ENCODE data around the gene GPANK1. TPM values are rescaled to one million over a fixed set of nuclear protein-coding genes. Genes with fewer than 3 reads are reported as not detected.

Gene GPANK1
- total RNA-seq, 5 donors from 2014 or later (not counting 1 experiment from before 2014, with no cell fraction given): 13.0 to 27.6 (median 23.3) TPM

GRCh38 chr6:31639449-31639861 lies 25.3 kb downstream of the GPANK1 start:
- Histone ChIP-seq H3K27ac (ENCODE audit: low read length) (no peak overlapping the region), H3K4me3 (ENCODE audit: control insufficient read depth in 1 of 2, extremely low read depth in 1 of 2, low read length in 1 of 2) (no peak overlapping the region), H3K36me3 (ENCODE audit: control insufficient read depth in 2 of 2, extremely low read depth in 1 of 2, insufficient read depth in 1 of 2, low read length in 1 of 2) (peaks cover 44 to 96% of the 10 kb centered on the region in 2 donors), H3K9me3 (no peaks in the 10 kb centered on the region), H3K27me3 (replicated peaks in 1 of 2; ENCODE audit: control insufficient read depth in 2 of 2, extremely low read depth in 1 of 2, insufficient read depth in 2 of 2, low read length in 1 of 2) (no peaks in the 10 kb centered on the region), H3K4me1 (ENCODE audit: control insufficient read depth in 1 of 2, extremely low read depth in 1 of 2, insufficient read depth in 2 of 2, low read length in 2 of 2) (no peaks in the 10 kb centered on the region)
- no peak overlapping the region for H3K4me3 Mint-ChIP-seq
- H3K4me1 Mint-ChIP-seq: peaks cover 0 to 2% (median 0%) of the 10 kb centered on the region in 3 donors
- ATAC-seq (replicated peaks in 1 of 4) (no peak), DNase-seq (no peak)
- ChIA-PET POLR2A (interaction anchor here in 1 of 2 donors (0.6 kb wide), 1 partner anchor 104 kb away, joined by 5 read pairs; no protein-coding TSS in a partner anchor), CTCF (no interaction called here)
- peak overlapping the region in 1 of 2 donors; percentile 46 for H3K27ac Mint-ChIP-seq
- H3K27me3 Mint-ChIP-seq: no peaks in the 10 kb centered on the region
- WGBS (ENCODE audit: insufficient coverage): 67% methylated on average over 1 of the region's 10 CpGs
- H3K9me3 Mint-ChIP-seq: no peaks in the 10 kb centered on the region
- H3K36me3 Mint-ChIP-seq: peaks cover 51% of the 10 kb centered on the region

- H3K9me3 ChIP-seq: no peaks in the 10 kb centered on the region
- ChIA-PET POLR2A (interaction anchor here in 1 of 2 donors (0.6 kb wide), 1 partner anchor 103 kb away, joined by 5 read pairs; no protein-coding TSS in a partner anchor), CTCF (no interaction called here)
- Mint-ChIP-seq H3K4me3 (no peak overlapping the region), H3K27me3 (no peaks in the 10 kb centered on the region), H3K27ac (no peak overlapping the region), H3K36me3 (peaks cover 52% of the 10 kb centered on the region), H3K9me3 (no peaks in the 10 kb centered on the region), H3K4me1 (peaks cover 0 to 2% (median 0%) of the 10 kb centered on the region in 3 donors)
- H3K36me3 ChIP-seq (ENCODE audit: control insufficient read depth in 2 of 2, extremely low read depth in 1 of 2, insufficient read depth in 1 of 2, low read length in 1 of 2): peaks cover 44 to 96% of the 10 kb centered on the region in 2 donors
- no peaks in the 10 kb centered on the region for H3K27me3 ChIP-seq (replicated peaks in 1 of 2; ENCODE audit: control insufficient read depth in 2 of 2, extremely low read depth in 1 of 2, insufficient read depth in 2 of 2, low read length in 1 of 2)
- DNase-seq: no peak
- H3K27ac ChIP-seq (ENCODE audit: low read length): no peak overlapping the region
- WGBS (ENCODE audit: insufficient coverage): 94% methylated on average over 3 of the region's 9 CpGs
- no peak for ATAC-seq (replicated peaks in 1 of 4)
- no peaks in the 10 kb centered on the region for H3K4me1 ChIP-seq (ENCODE audit: control insufficient read depth in 1 of 2, extremely low read depth in 1 of 2, insufficient read depth in 2 of 2, low read length in 2 of 2)
- H3K4me3 ChIP-seq (ENCODE audit: control insufficient read depth in 1 of 2, extremely low read depth in 1 of 2, low read length in 1 of 2): no peak overlapping the region
Observed at GRCh38 chr6:31639043-31639442, 25.8 kb downstream of the GPANK1 start.

- peaks cover 40 to 98% of the 10 kb centered on the region in 2 donors for H3K36me3 ChIP-seq (ENCODE audit: control insufficient read depth in 2 of 2, extremely low read depth in 1 of 2, insufficient read depth in 1 of 2, low read length in 1 of 2)
- no peak overlapping the region for H3K4me3 ChIP-seq (ENCODE audit: control insufficient read depth in 1 of 2, extremely low read depth in 1 of 2, low read length in 1 of 2)
- CTCF ChIA-PET: no interaction called here
- no peaks in the 10 kb centered on the region for H3K9me3 ChIP-seq
- no peak overlapping the region for H3K4me3 Mint-ChIP-seq
- H3K4me1 Mint-ChIP-seq: peaks cover 0 to 2% (median 0%) of the 10 kb centered on the region in 3 donors
- peaks cover 54% of the 10 kb centered on the region for H3K36me3 Mint-ChIP-seq
- no peaks in the 10 kb centered on the region for H3K27me3 Mint-ChIP-seq
- 94% methylated on average over 6 of the region's 27 CpGs for WGBS (ENCODE audit: insufficient coverage)
- ATAC-seq (replicated peaks in 1 of 4) (no peak), DNase-seq (no peak)
- no peaks in the 10 kb centered on the region for H3K4me1 ChIP-seq (ENCODE audit: control insufficient read depth in 1 of 2, extremely low read depth in 1 of 2, insufficient read depth in 2 of 2, low read length in 2 of 2)
- no peak overlapping the region for H3K27ac ChIP-seq (ENCODE audit: low read length)
- POLR2A ChIA-PET: interaction anchor here in 1 of 2 donors (1.1 kb wide), 1 partner anchor 9 kb away, joined by 3 read pairs; no protein-coding TSS in a partner anchor
- H3K9me3 Mint-ChIP-seq: no peaks in the 10 kb centered on the region
- no peaks in the 10 kb centered on the region for H3K27me3 ChIP-seq (replicated peaks in 1 of 2; ENCODE audit: control insufficient read depth in 2 of 2, extremely low read depth in 1 of 2, insufficient read depth in 2 of 2, low read length in 1 of 2)
- H3K27ac Mint-ChIP-seq: no peak overlapping the region
Observed at GRCh38 chr6:31636698-31637596, 27.9 kb downstream of the GPANK1 start.

- Mint-ChIP-seq H3K4me1 (peaks cover 0 to 6% (median 2%) of the 10 kb centered on the region in 3 donors), H3K4me3 (no peak overlapping the region), H3K27ac (no peak overlapping the region), H3K9me3 (no peaks in the 10 kb centered on the region), H3K27me3 (no peaks in the 10 kb centered on the region), H3K36me3 (peaks cover 51% of the 10 kb centered on the region)
- WGBS (ENCODE audit: insufficient coverage): 86% methylated on average over 8 of the region's 11 CpGs
- no peaks in the 10 kb centered on the region for H3K27me3 ChIP-seq (replicated peaks in 1 of 2; ENCODE audit: control insufficient read depth in 2 of 2, extremely low read depth in 1 of 2, insufficient read depth in 2 of 2, low read length in 1 of 2)
- ChIA-PET POLR2A (no interaction called here), CTCF (no interaction called here)
- H3K4me1 ChIP-seq (ENCODE audit: control insufficient read depth in 1 of 2, extremely low read depth in 1 of 2, insufficient read depth in 2 of 2, low read length in 2 of 2): no peaks in the 10 kb centered on the region
- DNase-seq (no peak), ATAC-seq (replicated peaks in 1 of 4) (peak in 1 of 4 experiments; percentile 21)
- H3K4me3 ChIP-seq (ENCODE audit: control insufficient read depth in 1 of 2, extremely low read depth in 1 of 2, low read length in 1 of 2): no peak overlapping the region
- peaks cover 36 to 98% of the 10 kb centered on the region in 2 donors for H3K36me3 ChIP-seq (ENCODE audit: control insufficient read depth in 2 of 2, extremely low read depth in 1 of 2, insufficient read depth in 1 of 2, low read length in 1 of 2)
- no peaks in the 10 kb centered on the region for H3K9me3 ChIP-seq
- no peak overlapping the region for H3K27ac ChIP-seq (ENCODE audit: low read length)
Observed at GRCh38 chr6:31634969-31635575, 29.7 kb downstream of the GPANK1 start.

GRCh38 chr6:31634131-31634530 lies 30.7 kb downstream of the GPANK1 start:
- Mint-ChIP-seq H3K4me3 (no peak overlapping the region), H3K4me1 (peaks cover 0 to 6% (median 0%) of the 10 kb centered on the region in 3 donors), H3K9me3 (no peaks in the 10 kb centered on the region), H3K36me3 (peaks cover 52% of the 10 kb centered on the region), H3K27me3 (no peaks in the 10 kb centered on the region), H3K27ac (no peak overlapping the region)
- H3K9me3 ChIP-seq: no peaks in the 10 kb centered on the region
- H3K27ac ChIP-seq (ENCODE audit: low read length): no peak overlapping the region
- ChIA-PET CTCF (no interaction called here), POLR2A (interaction anchor here in 1 of 2 donors (1.0 kb wide), 1 partner anchor 35 kb away, joined by 10 read pairs; no protein-coding TSS in a partner anchor)
- no peak for ATAC-seq (replicated peaks in 1 of 4)
- H3K4me3 ChIP-seq (ENCODE audit: control insufficient read depth in 1 of 2, extremely low read depth in 1 of 2, low read length in 1 of 2): no peak overlapping the region
- DNase-seq: no peak
- no CpG with 5 or more reads among the region's 3 CpGs for WGBS (ENCODE audit: insufficient coverage)
- H3K4me1 ChIP-seq (ENCODE audit: control insufficient read depth in 1 of 2, extremely low read depth in 1 of 2, insufficient read depth in 2 of 2, low read length in 2 of 2): no peaks in the 10 kb centered on the region
- peaks cover 37 to 97% of the 10 kb centered on the region in 2 donors for H3K36me3 ChIP-seq (ENCODE audit: control insufficient read depth in 2 of 2, extremely low read depth in 1 of 2, insufficient read depth in 1 of 2, low read length in 1 of 2)
- no peaks in the 10 kb centered on the region for H3K27me3 ChIP-seq (replicated peaks in 1 of 2; ENCODE audit: control insufficient read depth in 2 of 2, extremely low read depth in 1 of 2, insufficient read depth in 2 of 2, low read length in 1 of 2)

GRCh38 chr6:31633447-31633846 lies 31.4 kb downstream of the GPANK1 start:
- H3K4me3 ChIP-seq (ENCODE audit: control insufficient read depth in 1 of 2, extremely low read depth in 1 of 2, low read length in 1 of 2): no peak overlapping the region
- DNase-seq (no peak), ATAC-seq (replicated peaks in 1 of 4) (no peak)
- no peak overlapping the region for H3K27ac Mint-ChIP-seq
- ChIA-PET POLR2A (interaction anchor here in 1 of 2 donors (1.0 kb wide), 1 partner anchor 35 kb away, joined by 10 read pairs; no protein-coding TSS in a partner anchor), CTCF (no interaction called here)
- H3K27me3 ChIP-seq (replicated peaks in 1 of 2; ENCODE audit: control insufficient read depth in 2 of 2, extremely low read depth in 1 of 2, insufficient read depth in 2 of 2, low read length in 1 of 2): no peaks in the 10 kb centered on the region
- H3K36me3 ChIP-seq (ENCODE audit: control insufficient read depth in 2 of 2, extremely low read depth in 1 of 2, insufficient read depth in 1 of 2, low read length in 1 of 2): peaks cover 37 to 97% of the 10 kb centered on the region in 2 donors
- 92% methylated on average over 5 of the region's 7 CpGs for WGBS (ENCODE audit: insufficient coverage)
- H3K9me3 Mint-ChIP-seq: no peaks in the 10 kb centered on the region
- no peak overlapping the region for H3K4me3 Mint-ChIP-seq
- H3K9me3 ChIP-seq: no peaks in the 10 kb centered on the region
- no peaks in the 10 kb centered on the region for H3K27me3 Mint-ChIP-seq
- H3K27ac ChIP-seq (ENCODE audit: low read length): no peak overlapping the region
- peaks cover 0 to 6% (median 0%) of the 10 kb centered on the region in 3 donors for H3K4me1 Mint-ChIP-seq
- no peaks in the 10 kb centered on the region for H3K4me1 ChIP-seq (ENCODE audit: control insufficient read depth in 1 of 2, extremely low read depth in 1 of 2, insufficient read depth in 2 of 2, low read length in 2 of 2)
- H3K36me3 Mint-ChIP-seq: peaks cover 52% of the 10 kb centered on the region
